NB4 (cell line): ENCODE results near the gene HBZ.
"Not testable (repeated sequence)": the region's sequence is repeated elsewhere in the genome, so short reads cannot be mapped to it uniquely, and the experiment has no call there.

Source experiments
- CTCF ChIP-seq: IDR thresholded peaks from one replicate; pipeline ENCODE4 v1.5.1; 2012; ENCODE audit warnings: low read depth, low read length
- MAX ChIP-seq: IDR thresholded peaks from 2 replicates; pipeline ENCODE4 v1.6.1; 2011; ENCODE audit warnings: low read depth, low read length
- MYC ChIP-seq: IDR thresholded peaks from 2 replicates; pipeline ENCODE4 v1.6.1; 2011; ENCODE audit warnings: low read depth, low read length
- POLR2A ChIP-seq: IDR thresholded peaks from 2 replicates; pipeline ENCODE4 v1.6.1; 2011; ENCODE audit warnings: mild to moderate bottlenecking; ENCODE audit not compliant: insufficient read length; ENCODE audit errors: extremely low read depth

GRCh38 chr16:173211-173854 is 20.9 kb downstream of the HBZ start:
- not testable (repeated sequence) for TF ChIP-seq POLR2A, CTCF, MAX, MYC
